ENCODE results near the gene KCNT1. TPM values are rescaled to one million over a fixed set of nuclear protein-coding genes. Genes with fewer than 3 reads are reported as not detected.

KCNT1 gene
- total RNA-seq, 4 donors from 2014 or later: 0.06 to 0.17 TPM; not detected in 2

- no peak for TF ChIP-seq POLR2A (IDR thresholded peaks at IDR 0.05; ENCODE audit: low read depth)
- Histone ChIP-seq H3K27me3 (peaks cover 0 to 80% (median 0%) of the 10 kb centered on the region in 4 donors), H3K4me1 (no peaks in the 10 kb centered on the region), H3K36me3 (no peaks in the 10 kb centered on the region), H3K9me3 (no peaks in the 10 kb centered on the region), H3K4me3 (no peak overlapping the region), H3K27ac (replicated peaks in 1 of 4) (no peak overlapping the region)
- WGBS: 85% methylated on average over 10 of the region's 10 CpGs
- DNase-seq (ENCODE audit: extremely low spot score): no peak
- intact Hi-C loops (cut with DNase I): no loop called here
Observed at GRCh38 chr9:135689011-135689410, 13.0 kb upstream of the KCNT1 start.

- no peak for DNase-seq (ENCODE audit: extremely low spot score)
- no peaks in the 10 kb centered on the region for H3K9me3 ChIP-seq
- no peak overlapping the region for H3K27ac ChIP-seq (replicated peaks in 1 of 4)
- WGBS: 87% methylated on average over 19 of the region's 19 CpGs
- H3K36me3 ChIP-seq: no peaks in the 10 kb centered on the region
- TF ChIP-seq POLR2AphosphoS5 (IDR thresholded peaks at IDR 0.05): no peak
- TF ChIP-seq POLR2A (IDR thresholded peaks at IDR 0.05; ENCODE audit: low read depth): no peak
- no peak for TF ChIP-seq EP300 (IDR thresholded peaks at IDR 0.05)
- TF ChIP-seq, protein P1, sequence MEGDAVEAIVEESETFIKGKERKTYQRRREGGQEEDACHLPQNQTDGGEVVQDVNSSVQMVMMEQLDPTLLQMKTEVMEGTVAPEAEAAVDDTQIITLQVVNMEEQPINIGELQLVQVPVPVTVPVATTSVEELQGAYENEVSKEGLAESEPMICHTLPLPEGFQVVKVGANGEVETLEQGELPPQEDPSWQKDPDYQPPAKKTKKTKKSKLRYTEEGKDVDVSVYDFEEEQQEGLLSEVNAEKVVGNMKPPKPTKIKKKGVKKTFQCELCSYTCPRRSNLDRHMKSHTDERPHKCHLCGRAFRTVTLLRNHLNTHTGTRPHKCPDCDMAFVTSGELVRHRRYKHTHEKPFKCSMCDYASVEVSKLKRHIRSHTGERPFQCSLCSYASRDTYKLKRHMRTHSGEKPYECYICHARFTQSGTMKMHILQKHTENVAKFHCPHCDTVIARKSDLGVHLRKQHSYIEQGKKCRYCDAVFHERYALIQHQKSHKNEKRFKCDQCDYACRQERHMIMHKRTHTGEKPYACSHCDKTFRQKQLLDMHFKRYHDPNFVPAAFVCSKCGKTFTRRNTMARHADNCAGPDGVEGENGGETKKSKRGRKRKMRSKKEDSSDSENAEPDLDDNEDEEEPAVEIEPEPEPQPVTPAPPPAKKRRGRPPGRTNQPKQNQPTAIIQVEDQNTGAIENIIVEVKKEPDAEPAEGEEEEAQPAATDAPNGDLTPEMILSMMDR (IDR thresholded peaks at IDR 0.05): no peak
- H3K4me3 ChIP-seq: no peak overlapping the region
- H3K27me3 ChIP-seq: peaks cover 0 to 81% (median 0%) of the 10 kb centered on the region in 4 donors
- intact Hi-C loops (cut with DNase I): no loop called here
- no peaks in the 10 kb centered on the region for H3K4me1 ChIP-seq
Observed at GRCh38 chr9:135690836-135691570, 11.0 kb upstream of the KCNT1 start.

DNA sequence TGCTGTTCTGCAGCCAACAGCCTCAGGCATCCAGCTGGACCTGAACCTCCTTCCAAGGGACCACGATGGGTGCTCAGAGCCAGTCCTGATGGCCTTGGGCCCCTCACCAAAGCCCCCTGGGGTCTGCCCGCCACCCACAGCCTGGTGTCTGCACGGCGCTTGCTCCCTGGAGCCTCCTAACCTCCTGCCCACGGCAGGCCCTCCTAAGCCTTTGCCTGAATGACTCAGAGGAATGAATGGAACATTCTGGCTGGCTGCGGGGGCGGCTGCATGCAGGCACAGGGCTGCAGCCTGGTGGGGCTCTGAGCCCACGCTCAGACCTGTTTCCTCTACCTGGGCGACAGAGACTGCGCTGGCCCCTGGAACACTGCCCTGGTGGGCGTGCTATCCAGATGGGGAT, 9.6 kb upstream of the KCNT1 start:
- H3K4me1 ChIP-seq: no peaks in the 10 kb centered on the region
- WGBS: 71% methylated on average over 3 of the region's 11 CpGs
- H3K4me3 ChIP-seq: no peak overlapping the region
- peaks cover 0 to 69% (median 0%) of the 10 kb centered on the region in 4 donors for H3K27me3 ChIP-seq
- H3K9me3 ChIP-seq: no peaks in the 10 kb centered on the region
- TF ChIP-seq POLR2A (IDR thresholded peaks at IDR 0.05; ENCODE audit: low read depth): no peak
- no peak for TF ChIP-seq POLR2AphosphoS5 (IDR thresholded peaks at IDR 0.05)
- TF ChIP-seq EP300 (IDR thresholded peaks at IDR 0.05): no peak
- TF ChIP-seq, protein P1 (IDR thresholded peaks at IDR 0.05): no peak
- no peak overlapping the region for H3K27ac ChIP-seq (replicated peaks in 1 of 4)
- intact Hi-C loops (cut with DNase I): no loop called here
- no peak for DNase-seq (ENCODE audit: extremely low spot score)
- H3K36me3 ChIP-seq: no peaks in the 10 kb centered on the region

DNA sequence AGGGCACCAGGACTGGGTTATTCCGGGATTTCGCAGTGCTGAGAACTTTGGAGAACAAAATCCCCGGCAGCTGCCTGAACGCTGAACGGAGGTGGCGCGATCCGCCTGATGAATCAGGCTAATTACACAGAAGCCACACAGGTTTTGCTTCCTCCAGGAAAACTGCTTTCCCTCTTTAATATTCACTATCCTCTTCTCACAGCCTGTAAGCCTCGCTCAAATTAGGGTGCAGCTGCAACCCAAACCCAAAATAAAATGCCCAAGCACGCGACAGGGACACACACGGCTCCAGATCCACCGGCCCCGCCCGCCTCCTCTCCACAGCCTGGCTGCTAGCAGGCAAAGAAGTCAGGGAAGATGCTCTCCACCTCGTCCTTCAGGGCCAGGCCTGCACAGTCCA, 8.7 kb upstream of the KCNT1 start:
- Histone ChIP-seq H3K4me1 (no peaks in the 10 kb centered on the region), H3K4me3 (no peak overlapping the region), H3K27ac (replicated peaks in 1 of 4) (no peak overlapping the region), H3K36me3 (no peaks in the 10 kb centered on the region), H3K9me3 (no peaks in the 10 kb centered on the region), H3K27me3 (peaks cover 0 to 61% (median 0%) of the 10 kb centered on the region in 4 donors)
- 84% methylated on average over 16 of the region's 16 CpGs for whole genome bisulfite sequencing
- TF ChIP-seq EP300 (IDR thresholded peaks at IDR 0.05) (no peak), POLR2AphosphoS5 (IDR thresholded peaks at IDR 0.05) (no peak), POLR2A (IDR thresholded peaks at IDR 0.05; ENCODE audit: low read depth) (no peak)
- TF ChIP-seq, protein P1 (IDR thresholded peaks at IDR 0.05): no peak
- no peak for DNase-seq (ENCODE audit: extremely low spot score)
- intact Hi-C loops (cut with DNase I): no loop called here

GRCh38 chr9:135693771-135694170, 8.2 kb upstream of the KCNT1 start:
- H3K36me3 ChIP-seq: no peaks in the 10 kb centered on the region
- intact Hi-C loops (cut with DNase I): no loop called here
- no peaks in the 10 kb centered on the region for H3K9me3 ChIP-seq
- no peak overlapping the region for H3K27ac ChIP-seq (replicated peaks in 1 of 4)
- no peaks in the 10 kb centered on the region for H3K4me1 ChIP-seq
- no peak for DNase-seq (ENCODE audit: extremely low spot score)
- H3K27me3 ChIP-seq: peaks cover 0 to 58% (median 0%) of the 10 kb centered on the region in 4 donors
- TF ChIP-seq, protein P1 (IDR thresholded peaks at IDR 0.05): no peak
- TF ChIP-seq POLR2AphosphoS5 (IDR thresholded peaks at IDR 0.05) (no peak), EP300 (IDR thresholded peaks at IDR 0.05) (no peak), POLR2A (IDR thresholded peaks at IDR 0.05; ENCODE audit: low read depth) (no peak)
- no peak overlapping the region for H3K4me3 ChIP-seq
- 89% methylated on average over 9 of the region's 11 CpGs for WGBS
